Activated CD4-positive, alpha-beta T cell treated with anti-CD3 and anti-CD28 coated beads, Interleukin-2, amount 50 U/mL, for 48 hours (primary cell): ENCODE results near the gene ATG101.

Experiments used
- DNase-seq, 2 experiments: peaks; one replicate each; pipeline ENCODE4 v3.0.0-alpha.2; 2020

Gene ATG101

DNA sequence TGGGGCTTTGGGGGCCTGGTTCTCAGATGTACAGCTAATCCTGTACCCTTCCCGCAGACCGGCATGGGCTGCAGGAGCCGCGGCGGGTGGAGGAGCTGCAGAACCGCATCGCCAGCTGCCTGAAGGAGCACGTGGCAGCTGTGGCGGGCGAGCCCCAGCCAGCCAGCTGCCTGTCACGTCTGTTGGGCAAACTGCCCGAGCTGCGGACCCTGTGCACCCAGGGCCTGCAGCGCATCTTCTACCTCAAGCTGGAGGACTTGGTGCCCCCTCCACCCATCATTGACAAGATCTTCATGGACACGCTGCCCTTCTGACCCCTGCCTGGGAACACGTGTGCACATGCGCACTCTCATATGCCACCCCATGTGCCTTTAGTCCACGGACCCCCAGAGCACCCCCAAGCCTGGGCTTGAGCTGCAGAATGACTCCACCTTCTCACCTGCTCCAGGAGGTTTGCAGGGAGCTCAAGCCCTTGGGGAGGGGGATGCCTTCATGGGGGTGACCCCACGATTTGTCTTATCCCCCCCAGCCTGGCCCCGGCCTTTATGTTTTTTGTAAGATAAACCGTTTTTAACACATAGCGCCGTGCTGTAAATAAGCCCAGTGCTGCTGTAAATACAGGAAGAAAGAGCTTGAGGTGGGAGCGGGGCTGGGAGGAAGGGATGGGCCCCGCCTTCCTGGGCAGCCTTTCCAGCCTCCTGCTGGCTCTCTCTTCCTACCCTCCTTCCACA lies 11.0 kb upstream of the ATG101 start:
- DNase-seq, result no peak

DNA sequence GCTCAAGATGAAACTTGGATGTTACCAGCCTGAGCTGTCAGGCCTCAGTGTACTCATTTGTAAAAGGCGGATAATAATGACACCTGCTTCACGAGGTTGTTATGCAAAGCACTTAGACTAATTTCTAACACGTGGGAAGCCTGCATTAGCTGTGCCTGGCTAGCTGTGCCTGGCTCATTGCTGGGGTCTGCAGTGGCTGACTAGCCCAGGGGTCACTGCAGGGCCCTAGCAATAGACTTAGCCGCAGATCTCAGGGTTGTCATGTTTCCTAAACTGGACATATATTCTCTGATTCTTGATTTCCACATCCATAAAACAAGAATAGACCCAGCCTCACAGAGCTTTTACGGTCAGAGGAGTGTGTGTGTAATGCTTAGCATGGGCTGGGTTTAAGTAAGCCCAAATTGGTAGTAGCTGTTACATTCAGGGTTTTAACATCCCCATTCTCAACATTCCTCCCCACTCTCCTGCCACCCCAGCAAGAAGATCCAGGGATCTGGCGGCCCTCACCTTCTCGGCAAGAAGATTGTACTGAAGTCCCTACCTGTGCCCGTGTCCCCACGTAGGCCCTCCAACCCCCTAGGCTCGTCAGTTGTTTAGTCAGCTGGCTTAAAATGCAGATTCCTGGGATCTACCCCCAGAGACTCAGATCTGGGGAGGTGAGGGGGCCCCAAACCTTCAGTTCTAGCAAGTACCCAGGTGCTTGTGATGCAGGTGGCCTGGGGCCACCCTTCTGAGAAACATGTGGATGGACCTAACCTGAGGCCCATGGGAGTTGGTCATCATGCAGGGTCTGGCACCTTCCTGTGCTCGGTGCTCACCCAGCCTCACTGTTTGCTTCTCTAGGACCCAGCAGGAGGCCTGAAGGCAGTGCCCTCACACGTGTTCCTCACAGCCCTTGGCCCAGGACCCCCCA lies 9.9 kb upstream of the ATG101 start:
- no peak for DNase-seq

DNA sequence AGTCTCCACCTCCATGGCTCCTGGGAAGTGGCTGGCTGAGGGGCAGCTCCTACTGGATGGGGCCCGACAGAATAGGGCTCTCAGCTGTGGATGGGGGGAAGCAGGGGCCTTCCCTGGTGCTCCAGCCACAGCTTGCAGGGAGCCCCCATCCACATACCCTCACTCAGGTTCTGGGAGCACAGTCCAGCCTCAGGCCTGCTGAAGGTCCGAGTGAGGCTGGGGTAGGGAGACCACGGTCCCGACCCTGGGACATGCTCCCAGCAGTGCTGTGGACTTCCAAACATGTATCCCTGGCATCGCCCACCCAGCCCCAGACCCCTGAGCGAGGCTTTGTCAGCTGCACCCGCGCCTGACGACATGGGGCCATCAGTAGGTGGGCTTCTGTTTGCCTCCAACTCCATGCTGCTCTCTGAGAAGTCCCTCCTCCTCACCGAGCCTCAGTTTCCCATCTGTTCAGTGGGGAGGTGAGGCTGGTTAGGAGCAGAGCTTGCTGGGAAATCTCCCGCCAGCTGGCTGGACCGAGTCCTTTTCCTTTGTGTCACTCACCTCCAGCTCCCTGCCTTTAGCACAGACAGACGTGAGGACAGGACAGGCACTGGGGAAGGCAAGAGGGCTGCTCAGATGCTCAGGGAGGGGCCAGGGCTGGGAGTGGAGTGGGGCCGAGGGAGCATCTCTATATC lies 9.1 kb upstream of the ATG101 start:
- no peak for DNase-seq

DNA sequence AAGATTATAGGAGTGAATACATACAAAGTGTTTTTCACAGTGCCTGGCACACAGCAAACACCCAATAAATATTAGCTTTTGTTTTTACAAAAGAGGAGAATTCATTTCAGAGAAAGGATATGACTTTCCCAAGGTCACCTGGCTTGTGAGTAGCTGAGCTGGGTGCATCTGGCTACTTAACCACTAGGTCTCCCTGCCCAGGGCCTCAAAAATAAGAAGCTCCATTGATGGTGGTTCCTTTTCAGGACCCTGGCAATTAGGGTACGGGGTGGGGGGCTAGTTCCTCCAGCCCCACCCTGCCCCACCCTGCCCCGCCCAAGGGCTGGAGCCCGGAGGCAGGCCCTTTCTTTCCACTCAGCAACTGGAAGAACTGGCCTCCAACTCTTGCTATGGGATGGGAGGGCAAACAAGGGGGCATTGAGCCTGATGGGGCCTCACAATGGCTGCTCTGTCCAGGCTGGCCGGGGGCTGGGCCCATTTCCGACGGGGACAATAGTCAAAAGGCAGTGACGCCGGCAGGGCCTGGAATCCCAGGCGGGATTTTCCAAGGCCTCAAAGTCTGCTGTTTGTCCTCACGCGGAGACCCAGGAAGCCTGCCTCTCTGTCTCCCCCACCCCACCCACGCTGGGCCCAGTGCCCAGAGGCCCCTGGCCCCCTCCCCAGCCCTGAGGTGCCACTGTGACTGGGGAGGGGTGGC lies 8.2 kb upstream of the ATG101 start:
- no peak for DNase-seq

DNA sequence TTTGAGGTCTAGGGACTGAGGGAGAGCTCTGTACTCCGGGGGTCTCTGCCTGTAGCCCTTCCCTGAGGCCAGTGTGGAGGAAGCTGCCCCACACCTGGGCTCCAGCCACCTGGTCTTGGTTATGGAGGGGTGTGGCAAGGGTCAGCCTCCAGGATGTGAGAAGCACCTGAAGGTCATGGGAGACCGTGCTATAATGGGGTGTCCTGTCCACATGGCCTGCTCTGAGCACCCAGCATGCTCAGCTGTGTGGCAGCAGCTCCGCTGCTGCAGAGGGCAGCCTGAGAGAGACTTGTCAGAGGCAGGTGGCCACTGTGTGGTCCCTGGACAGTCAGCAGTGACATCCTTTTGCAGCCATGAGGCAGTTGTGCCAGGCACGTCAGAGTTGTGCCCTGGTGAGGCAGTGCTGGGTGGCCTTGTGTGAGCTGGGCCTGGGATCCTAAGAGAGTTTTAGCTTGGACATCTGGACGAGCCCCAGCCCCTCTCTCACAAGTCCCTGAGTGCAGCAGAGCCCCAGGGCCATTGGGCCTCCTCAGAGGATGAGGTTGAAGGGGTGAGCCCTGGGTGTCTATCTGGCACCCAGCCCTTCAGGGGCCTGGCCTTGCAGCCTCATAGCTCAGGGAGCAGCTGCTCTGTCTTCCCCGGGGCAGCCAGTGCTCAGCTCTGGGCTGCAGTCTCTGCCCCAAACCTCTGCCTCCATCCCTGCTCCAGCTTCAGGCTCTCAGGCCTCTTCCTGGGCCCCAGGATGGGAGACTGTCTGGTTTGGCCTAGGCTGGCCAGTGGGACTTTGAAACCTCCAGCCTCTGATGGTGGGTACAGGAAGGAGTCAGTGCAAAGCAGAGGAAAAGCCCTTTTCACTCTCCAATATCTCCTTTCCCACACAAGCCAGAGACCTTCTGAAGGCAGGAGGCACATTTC lies 7.4 kb upstream of the ATG101 start:
- DNase-seq, result no peak

DNA sequence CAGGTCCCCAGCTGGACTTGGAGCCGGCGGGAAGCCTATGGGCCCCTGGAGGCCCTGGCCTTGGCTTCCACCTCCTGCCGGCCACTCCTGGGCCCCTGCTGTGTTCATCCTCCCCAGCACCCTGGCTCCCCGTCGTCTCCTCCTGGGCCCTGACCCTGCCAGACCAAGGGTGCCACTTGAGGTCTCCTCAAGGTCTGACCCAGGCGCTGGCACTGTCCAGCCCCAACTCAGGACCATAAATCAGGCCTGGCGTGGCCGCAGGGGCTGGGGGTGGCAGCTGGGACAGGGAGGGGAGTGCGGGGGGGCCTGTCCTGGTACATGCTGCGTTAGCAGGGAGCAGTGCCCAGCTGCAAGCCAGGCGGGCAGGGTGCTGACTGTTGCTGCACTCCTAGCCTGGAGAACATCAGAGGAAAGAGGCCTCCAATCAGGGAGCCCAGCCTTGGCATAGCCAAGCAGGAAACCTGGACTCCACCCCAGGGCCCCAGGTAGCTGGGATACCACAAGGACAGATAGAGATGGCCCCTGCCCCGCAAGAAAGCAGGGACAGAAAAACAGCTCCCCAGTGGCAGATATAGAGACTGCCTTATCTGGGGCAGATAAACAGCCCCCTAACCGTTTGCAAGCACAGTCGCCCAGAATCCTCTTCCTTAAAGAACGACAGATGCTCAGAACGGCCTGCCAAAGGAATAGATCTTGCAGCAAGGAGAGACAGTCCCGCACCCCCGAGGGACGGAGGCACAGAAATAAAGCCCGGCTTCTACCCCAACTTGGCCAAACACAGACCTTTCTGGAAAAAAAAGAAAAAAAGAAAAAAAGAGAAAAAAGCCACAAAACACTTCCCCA lies 6.5 kb upstream of the ATG101 start:
- DNase-seq, result no peak

DNA sequence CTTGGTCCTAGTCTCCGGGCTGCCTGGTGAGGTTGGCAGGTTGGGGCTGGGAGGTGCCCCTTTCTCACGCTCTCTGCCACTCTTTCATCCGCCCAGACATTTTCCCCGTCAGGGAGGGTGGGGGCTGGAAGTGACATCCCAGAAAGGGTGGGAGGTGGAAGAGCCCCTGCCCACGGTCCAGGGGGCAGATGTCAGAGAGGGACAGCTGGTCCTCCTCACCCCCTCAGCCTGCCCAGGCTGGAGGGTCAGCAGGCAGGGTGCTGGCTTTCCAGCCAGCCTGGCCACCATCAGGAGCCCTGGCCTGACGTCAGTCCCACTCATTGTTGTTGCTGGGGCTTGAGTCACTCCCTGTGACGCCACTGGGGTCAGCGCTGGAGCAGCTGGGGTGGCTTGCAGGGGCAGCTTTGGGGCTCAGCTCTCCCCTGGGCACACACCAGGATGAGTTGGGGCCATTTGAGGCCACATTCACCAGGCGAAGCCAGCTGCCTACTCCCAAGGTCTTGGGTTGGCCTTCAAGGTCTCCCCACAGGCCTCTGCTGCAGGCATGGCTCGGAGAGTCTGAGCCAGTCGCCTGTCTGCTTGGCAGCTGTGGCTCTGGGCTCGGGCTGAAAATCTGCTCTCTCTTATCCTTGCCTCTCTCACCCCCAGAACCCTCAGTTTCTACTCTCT lies 5.7 kb upstream of the ATG101 start:
- DNase-seq, result no peak

DNA sequence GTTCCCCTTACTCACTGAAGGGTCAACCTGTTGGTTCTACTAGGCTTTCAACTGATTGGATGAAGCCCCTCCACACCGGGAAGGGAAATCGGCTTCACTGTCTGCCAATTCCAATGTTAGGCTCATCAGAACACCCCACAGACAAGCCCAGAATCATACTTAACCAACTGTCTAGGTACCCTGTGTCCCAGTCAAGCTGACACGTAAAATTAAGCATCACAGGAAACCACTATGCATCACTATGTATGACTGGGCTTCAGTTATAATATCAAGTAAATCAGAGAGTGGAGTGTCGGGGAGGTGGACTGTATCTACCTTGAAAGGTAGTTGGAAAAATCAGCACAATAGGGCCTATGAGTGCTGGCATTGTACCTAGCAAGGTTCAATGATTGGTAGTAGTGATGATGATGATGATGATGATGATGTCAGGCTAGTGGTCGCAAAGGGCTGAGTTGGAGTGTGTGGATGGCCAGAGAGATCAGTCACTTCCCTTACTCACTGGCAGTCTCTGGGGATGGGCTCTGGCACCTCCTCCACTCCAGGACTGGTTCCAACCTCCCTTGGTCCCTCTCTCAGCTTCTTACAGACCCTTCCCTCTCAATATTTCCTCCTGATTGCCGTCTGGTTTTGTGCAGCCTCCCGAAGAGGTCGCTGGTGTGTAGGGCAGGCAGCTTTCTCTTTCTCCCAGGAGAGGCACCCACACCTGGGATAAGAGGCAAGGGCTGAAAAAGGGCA lies 3.3 kb upstream of the ATG101 start:
- DNase-seq, result no peak

DNA sequence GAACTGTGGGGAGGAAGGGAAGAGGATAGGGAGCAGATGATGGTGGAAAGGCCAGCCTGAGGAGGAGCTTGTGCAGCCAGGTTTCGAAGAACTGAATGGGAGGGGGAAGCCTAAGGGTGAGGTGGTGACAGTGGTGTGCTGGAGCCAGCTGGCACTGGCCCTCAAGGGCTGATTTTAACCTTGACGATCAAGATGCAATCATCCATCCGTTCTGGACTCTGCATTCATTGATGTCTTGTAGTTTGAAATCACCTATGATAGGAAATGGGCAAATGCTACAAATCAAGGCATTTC lies 2.8 kb upstream of the ATG101 start:
- DNase-seq, result no peak

DNA sequence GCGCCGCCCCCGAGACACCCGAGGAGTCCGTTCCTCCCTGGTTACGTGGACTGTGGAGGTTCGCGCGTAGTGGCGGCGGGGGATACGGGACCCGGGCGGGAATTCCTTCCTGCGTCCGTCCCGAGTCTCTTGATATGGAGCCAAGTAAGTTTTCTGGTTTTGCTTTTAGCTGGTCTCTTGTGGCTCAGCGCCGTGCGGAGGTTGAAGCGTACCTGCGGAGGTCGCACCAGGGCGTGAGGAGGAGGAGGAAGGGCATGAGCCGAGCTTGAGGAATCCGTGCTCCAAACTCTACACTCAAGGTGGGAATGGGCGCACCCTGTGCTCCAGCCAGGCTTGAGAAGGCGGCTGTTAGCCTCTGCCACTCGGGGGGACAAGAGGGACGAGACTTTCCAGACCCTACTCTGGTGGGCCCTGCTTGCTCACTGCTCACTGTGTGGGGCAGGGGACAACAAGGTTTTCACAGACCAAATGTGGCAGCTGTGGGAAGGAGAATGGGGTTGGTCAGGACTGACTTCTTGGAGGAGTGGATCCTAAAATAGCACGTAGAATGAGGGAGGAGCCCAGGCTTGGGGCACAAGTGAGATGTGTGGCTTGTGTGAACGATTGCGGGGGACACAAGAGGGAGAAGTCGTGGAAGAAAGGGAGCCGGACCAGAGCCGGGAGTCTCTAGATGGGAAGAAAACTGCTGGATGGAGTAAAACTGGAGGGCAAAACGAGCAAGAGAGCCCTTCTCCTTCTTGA lies 577 bp downstream of the ATG101 start:
- DNase-seq, result no peak

DNA sequence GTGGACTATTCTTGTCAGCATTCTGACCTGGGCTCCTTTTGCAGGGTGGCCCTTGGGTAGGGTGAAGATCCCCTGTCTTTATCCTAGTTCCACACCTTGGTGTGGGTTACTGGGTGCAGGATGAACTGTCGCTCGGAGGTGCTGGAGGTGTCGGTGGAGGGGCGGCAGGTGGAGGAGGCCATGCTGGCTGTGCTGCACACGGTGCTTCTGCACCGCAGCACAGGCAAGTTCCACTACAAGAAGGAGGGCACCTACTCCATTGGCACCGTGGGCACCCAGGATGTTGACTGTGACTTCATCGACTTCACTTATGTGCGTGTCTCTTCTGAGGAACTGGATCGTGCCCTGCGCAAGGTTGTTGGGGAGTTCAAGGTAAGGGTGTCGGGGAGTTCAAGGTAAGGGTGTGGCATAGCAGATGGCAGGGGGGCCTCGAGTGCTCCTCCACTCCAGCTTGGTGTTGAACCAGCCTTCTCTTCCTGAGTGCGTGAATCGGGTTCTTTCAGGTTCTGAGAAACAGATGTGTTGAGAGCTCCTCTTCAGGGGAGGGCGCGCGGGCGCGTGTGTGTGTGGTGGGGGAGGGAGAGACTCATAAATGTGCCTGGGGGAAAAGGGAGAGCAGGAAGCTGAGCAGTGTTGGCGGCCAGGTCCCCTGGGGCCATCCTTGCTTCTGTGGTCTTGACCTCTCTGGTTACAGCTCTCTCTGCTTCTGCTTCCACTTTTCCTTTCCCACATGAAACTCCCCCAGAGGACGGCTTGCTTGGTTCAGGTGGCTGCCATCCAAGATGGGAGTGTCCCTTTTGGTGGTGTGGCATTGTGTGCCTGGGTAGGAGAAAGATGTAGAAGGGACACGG lies 4.0 kb downstream of the ATG101 start:
- no peak for DNase-seq

DNA sequence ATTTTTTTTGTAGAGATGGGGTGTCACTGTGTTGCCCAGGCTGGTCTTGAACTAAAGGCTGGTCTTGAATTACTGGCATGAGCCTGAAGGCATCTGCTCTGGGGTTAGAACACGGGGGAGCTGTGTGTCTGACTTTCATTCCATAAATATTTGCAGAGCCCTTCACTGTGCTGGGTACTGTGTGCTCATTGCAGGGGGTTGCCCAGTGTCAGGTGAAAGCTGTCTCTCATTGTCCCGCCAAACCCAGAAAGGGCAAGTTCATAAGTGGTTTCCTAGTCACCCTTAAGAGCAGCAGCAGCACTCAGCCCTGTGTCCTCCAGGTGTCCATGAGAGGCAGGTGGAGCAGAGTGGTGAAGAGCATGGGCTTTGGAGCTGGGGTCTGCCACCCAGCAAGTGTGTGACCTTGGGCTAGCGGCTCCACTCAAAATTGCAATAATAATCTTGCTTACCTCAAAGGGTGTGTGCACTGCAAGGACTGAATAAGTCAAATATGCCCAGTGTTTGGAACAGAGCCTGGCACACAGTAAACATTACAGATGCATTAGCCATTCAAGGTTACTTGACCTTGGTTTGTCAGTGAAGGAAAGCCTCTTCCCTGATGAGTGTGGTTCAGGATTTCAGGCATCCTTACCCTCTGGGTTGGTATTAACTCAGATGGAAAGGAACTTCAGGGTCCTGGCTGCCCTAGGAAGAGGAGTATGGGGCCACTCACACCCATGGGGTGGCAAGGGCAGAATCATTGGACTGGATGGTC lies 5.4 kb downstream of the ATG101 start:
- no peak for DNase-seq

DNA sequence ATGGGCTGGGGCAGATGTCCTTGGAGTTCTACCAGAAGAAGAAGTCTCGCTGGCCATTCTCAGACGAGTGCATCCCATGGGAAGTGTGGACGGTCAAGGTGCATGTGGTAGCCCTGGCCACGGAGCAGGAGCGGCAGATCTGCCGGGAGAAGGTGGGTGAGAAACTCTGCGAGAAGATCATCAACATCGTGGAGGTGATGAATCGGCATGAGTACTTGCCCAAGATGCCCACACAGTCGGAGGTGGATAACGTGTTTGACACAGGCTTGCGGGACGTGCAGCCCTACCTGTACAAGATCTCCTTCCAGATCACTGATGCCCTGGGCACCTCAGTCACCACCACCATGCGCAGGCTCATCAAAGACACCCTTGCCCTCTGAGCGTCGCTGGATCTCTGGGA lies 7.0 kb downstream of the ATG101 start:
- no peak for DNase-seq

DNA sequence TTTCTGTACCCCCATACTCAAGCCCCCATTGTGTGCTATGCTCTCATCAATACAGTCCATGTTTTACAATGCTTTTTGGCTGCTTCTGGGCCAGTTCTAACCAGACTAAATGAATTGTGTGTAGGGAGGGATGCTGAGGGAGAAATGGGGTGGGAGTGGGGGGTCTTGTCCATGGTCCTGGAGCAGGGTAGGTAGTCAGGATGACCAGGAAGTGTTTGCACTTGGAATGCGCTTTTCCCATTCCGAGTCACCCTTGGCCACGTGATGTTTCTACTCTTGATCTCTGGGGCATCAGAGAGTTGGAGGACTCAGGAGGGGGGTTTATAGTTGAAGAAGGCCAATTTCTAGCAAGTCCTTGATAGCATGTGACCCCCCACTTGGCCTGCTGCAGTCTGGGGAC lies 8.5 kb downstream of the ATG101 start:
- no peak for DNase-seq

DNA sequence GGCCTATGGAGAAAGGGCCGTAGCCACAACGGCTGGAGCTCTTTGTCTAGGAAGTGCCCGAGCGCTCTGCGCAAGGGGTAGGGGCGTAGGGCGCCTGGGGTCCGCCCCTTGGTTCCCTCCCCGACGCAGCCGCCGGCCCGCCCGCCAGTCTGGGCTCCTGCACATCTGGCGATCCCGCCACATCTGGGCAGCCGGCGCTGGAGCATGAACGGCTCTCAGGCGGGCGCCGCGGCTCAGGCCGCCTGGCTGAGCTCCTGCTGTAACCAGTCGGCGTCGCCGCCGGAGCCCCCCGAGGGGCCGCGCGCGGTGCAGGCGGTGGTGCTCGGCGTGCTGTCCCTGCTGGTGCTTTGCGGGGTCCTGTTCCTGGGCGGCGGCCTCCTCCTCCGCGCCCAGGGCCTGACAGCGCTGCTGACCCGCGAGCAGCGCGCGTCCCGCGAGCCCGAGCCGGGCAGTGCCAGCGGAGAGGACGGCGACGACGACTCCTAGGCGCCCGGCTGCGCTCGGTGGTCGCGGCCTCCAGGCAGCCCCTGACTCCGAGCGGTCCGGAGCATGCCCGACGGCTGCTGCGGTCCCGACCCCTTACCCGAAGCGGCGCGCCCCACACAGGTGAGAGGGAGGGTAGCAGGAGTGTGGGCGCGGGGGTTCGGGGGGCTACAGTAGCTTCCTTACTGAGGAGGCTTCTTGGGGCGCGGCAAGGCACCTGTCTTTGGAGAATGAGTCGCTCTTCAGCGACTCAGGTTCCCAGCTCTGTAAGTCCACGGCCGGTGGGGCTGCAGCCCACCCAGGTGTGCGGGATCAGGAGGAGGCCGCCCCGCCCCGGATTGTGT lies 10.0 kb downstream of the ATG101 start, which contains the start of gene SMIM41:
Gene SMIM41 (plus strand): TSS at position 129 of the 827 bp plus-strand sequence. CDS start 76 bp downstream, at position 205.
- no peak for DNase-seq
